NCI-H187 treated with DMSO at 0.1 percent for 48 hours (cell line): ENCODE data around the gene NKX6-2.

Experiments used
- DNase-seq: peaks from one replicate; lab custom pipeline; 2025; lab: John Stamatoyannopoulos, UW

NKX6-2 gene

DNA sequence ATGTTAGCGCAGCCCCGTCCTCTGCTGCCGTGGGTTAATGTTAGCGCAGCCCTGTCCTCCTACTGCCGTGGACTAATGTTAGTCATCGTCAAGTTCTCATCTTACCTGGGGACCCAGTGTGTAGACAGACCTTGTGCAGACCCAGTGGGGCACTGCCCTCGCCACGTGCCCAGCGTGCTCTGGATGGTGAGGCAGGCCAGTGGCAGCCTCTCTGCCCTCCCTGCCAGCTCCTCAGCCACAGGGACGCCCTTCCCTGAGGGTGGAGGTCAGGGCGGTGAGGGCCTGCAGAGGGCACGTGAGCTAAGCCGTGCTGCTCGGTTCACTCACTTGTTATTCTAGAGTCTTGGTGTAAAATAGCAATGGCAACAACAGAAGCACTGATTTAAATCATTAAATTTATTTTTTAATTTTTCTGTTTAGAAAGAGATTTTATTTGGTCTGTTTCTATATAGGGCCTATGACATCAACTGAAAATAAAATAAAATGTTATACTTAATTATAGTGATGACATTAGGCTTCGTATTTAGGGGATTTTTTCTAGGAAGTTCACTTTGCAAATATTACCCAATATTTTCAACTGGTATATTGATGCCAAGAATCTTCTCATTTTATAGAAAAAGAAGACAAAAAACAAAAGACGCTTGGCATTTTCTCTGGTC, 48.4 kb downstream of the NKX6-2 start:
- no peak for DNase-seq

DNA sequence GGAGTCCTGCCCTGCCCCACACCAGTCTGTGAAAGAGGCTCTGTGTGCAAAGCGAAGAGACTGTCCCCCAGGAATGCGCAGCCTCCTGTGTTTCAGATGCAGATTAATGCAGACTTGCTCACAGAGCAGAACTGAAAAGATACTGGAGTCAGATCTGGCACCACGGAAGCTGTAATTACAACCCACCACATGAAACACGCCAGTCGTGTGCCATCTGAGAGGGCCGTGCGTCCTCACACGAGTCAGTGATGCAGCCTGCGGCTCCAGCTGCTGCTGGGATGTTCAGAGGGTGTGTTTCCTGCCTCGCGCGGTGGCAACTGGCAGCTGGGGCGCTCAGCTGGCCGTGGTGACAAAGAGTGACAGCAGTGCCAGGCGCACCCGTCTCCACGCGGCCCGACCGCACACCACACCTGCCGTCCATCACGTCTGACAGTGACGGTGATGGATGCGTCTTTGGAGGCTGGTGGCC, 50.0 kb downstream of the NKX6-2 start:
- no peak for DNase-seq

DNA sequence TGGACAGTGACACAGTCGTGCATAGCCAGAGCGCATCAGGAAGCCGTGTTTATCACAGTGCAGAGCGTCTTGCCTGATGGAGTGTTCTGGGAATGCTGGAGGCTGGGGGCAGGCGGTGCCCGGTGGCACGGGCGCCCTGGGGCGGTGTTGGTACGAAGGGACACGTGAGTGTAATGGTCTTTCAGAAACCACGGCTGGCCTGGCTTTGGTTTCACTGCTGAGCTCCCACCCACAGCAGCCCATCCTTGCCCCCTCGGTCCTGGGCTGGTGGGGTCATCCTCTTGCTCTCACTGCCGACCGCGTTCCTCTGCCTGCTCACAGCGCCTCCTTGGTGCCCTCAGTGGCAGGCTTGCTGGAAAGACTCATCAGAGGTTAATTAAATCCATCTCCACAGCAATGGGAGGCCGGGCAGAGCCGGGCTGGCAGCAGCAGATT, 50.6 kb downstream of the NKX6-2 start:
- DNase-seq = no peak

DNA sequence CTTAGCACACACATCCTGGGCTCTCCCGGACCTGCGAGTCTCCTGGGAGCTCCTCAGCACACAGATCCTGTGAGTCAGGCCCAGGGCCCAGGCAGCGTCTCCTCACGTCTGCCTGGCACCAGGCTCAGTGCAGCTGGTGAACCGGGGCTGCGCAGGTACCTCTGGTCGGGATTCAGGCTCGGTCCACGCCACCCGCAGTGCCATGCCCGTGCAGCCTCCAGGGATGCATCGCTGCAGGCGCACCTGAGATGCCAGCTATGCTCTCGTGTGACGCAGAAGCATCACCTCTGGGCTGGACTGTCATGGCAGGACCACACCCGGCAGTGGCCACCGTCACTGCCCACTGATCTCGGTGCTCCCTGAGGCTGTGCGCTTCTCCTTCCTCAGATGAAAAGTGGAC, 52.0 kb downstream of the NKX6-2 start:
- DNase-seq = no peak
